Muscle of back (tissue), 11 donors: ENCODE results near the gene ZBTB7C. TPM values are rescaled to one million over a fixed set of nuclear protein-coding genes. Genes with fewer than 3 reads are reported as not detected.
A peak's percentile ranks its signal among the peaks of the same experiment; 100 is the strongest.

ENCODE experiments used
- DNase-seq, 3 donors: peaks; one replicate each; pipeline versions ENCODE4 v3.0.0 to v3.0.0-alpha.2; 2013
- polyA plus RNA-seq, 10 donors: library from polyadenylated mRNA; unstranded; fragments of 120-200 nt; gene quantifications; one replicate each; pipeline ENCODE4 v1.2.1, GENCODE V29; 2013; ENCODE audit not compliant: insufficient read length in 10 of 10

ZBTB7C gene
- polyA plus RNA-seq, 10 donors, result 2.6 to 5.8 (median 3.8) TPM

DNA sequence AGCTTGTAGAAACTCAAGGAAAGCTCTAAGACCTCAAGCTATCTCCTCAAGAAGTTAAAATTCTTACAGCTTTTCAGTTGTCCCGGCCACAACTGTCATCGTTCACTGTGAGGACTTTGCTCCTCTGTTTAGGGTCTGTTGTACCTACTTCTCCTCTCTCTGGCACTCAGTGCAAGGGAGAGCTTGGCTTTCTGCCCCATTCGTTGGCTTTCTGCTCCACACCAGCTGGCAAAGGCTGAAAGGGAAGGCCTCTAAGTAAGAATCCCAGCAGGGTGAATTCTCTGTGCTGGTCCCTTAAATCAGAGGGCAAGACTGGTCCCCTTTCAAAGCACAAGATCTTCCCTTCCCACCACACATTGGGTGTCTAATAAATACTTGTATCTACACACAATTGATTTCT lies 17.3 kb downstream of the ZBTB7C start:
- peak in 2 of 3 donors; percentile 41 to 66 for DNase-seq

DNA sequence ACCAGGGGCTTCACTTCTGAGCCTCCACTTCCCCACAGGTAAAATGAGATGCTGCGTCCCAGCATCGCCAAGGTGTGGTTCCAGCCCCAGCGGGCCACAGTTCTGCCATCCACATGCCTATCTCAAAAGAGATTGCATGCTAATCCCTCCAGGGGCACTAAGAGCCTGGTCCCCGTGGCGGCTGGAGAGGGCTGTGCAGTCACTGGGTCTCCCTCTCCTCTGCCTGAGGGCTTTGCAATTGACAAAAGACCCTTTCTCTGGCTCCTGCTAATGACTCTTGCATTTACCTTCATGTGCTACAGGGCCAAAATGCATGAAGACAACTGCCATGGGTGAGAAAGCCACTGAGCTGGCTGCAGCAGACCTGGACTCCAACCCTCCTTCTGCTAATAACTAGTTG lies 18.5 kb downstream of the ZBTB7C start:
- no peak for DNase-seq

DNA sequence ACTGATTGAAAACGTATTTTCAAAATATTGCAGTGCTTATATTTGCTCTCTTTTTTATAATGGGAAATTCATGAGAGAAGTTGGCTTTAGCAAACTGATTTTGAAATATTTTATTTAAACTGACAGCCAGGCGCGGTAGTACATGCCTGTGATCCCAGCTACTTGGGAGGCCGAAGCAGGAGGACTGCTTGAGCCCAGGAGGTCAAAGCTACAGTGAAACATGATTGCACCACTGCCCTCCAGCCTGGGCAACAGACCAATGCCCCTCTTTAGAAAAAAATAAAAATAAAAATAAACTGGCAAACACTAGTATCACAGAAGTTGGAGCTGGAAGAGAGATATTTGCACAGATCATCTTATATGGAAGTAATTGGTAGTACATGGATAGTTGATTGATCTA lies 20.7 kb downstream of the ZBTB7C start:
- DNase-seq, result no peak

DNA sequence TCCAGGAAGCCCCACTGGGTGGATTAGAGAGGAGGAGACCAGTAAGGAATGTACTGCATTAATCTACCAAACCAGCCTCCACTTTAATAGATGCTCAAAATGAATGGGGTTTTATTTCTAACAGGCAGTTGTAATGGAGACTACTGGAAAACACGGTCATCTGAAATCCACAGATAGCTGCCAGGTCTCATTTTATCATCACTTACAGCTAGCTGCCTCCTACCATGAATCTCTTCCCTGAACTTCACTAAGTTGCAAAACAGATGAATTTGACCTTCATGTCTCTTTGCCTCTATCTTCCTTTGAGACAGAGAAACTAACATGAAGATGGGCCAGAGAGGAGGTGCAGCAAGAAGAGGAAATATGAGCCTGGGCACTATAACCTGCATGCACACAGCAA lies 21.9 kb downstream of the ZBTB7C start:
- DNase-seq, result no peak

DNA sequence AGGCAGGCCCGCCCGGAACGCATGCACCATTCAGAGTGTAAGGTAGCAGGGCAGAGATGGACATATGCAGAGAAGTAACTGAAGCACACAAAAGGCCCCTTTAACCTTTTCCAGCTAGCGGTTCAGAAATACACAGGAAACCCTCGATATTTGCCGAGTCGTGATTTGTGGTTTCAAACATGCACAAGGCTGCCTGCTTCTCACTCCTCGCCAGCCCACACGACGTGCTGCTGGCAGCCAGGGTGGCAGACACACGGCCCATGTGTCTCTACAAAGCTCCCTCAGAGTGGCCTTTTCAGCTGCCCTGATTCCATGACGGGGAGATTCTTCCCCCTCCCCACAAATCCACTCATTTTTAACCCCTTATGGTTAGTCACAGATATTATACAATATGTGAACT lies 23.6 kb downstream of the ZBTB7C start:
- no peak for DNase-seq

DNA sequence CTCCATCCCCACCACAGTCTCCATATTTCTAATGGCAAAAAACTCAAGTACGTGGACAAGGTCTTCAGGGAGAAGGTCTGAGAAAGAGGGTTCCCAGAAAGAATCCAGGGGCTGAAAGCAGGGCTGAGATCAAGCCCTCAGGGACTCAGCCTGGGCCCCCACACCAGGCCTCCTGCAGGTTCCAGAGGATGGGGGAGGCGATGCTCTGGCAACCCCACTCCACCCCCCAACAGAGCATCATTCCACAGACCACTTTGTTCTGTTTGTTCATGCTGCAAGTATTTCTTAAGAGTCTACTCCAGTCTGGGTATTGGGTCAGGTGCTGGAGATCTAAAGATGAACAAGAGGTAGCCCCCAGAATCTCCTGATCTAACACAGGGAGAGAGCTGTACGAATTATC lies 32.2 kb downstream of the ZBTB7C start:
- DNase-seq, result no peak

DNA sequence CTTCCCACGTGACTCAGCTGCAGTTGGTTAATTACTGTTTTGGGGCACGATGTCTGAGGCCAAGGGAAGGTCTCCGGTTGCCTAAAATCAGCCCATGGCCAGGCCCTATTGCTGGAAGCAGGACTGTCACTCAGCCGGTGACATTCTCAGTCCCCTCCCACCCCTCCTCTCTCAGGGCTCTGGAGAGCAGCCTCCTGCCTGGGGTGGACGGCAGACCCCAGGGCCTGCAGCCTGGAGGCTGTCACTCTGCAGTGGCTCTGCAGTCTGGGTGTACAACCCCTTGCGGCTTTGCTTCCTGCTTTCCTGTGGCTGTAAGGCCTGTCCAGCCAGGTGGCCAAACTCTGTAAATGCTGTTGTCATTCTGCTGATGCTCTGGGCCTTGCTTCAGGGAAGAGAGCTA lies 32.8 kb downstream of the ZBTB7C start:
- no peak for DNase-seq

DNA sequence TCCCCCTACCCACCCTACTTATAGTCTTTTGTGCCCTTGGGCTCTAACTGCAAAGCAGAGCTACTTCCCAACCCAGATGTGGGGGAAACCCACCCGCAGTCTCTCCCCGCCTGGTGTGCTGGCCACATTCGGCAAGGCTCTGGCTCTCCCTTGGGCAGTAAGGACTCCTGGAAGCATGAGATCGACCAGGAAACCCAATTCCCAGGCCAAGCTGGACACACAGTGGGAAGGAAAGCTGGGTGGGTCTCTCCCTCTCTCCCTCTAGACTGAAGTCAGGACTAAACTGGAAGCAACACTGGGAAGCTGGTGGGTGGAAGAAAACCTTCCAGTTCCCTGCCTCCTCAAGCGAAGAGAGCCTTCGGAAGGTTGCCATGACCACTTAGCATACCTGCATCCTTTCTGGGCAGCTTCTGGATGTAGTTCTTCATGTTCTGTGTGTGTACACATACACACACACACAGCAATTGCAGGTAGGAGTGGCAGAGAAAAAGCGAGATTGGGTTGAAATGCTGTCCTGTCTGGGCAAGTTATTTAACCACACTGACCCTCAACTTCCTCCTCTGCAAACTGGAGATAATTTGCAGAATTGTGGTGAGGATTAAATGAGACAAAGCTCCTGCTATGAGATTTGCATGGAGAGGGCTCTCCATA lies 33.9 kb downstream of the ZBTB7C start:
- no peak for DNase-seq

DNA sequence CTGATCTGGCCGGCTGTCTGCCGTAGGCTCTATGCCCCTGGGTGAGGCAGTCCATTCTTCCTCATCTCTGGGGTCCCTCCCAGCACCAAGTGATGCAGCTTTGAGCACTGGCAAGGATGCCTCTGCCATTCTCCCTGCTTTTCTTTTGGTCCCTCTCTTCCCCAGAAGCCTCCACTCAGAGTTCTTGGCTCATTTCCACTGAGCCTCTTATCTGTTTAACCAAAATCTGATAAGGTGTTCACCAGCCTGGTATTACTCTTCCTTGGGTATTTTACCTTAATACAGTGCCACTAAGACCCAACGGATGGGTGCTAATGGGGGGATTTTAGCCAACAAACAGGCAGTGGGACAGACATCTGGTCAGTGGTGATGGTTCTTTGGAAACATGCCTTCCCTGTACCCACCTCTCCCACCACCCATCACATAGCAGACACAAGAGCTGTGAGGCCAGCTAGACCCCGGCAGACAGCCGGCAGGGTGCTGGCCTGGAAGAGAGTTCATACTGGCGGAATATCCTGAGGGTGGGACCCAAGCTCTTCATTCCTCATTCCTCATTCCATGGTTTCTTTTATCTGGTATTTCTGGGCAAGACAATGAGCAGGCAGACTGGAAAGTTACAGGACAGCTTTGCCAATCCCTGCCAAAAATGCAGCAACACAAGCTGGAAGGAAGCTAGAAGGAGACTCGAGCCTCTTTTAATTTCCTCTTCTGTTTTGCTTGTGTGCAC lies 34.6 kb downstream of the ZBTB7C start:
- no peak for DNase-seq

DNA sequence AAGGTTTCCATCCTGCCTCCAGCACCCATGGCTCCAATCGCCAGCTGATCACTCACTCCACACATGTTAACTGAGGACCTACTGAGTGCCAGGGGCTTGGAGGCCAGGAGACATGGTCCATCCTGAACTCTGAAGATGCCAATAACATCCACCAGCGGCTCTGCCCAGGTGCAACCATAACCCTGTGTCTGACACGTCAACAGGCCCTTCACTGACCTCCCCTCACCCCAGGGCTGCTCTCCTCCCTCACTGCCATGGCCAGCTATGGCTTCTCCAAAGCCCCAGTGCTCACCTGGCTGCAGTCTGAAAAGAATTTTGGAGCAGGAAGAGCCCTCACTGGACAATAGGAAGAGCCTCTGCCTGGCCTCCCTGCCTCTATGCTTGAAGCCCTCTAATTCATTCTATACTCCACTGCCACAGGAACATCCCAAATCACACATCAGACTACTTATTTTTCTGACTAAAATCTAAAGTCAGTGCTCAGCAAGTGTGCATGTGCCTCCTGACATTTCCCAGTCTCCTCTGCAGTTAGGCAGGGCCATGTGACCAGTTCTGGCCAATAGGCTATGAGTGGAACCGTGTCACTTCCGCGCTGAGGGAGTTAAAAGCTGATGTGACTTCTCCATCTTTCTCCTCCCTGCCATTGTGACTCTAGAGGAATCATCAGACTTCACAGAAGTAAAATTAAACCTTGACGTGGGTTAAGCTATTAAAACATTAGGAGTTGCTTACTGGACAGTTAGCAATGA lies 37.2 kb downstream of the ZBTB7C start:
- DNase-seq, result no peak

DNA sequence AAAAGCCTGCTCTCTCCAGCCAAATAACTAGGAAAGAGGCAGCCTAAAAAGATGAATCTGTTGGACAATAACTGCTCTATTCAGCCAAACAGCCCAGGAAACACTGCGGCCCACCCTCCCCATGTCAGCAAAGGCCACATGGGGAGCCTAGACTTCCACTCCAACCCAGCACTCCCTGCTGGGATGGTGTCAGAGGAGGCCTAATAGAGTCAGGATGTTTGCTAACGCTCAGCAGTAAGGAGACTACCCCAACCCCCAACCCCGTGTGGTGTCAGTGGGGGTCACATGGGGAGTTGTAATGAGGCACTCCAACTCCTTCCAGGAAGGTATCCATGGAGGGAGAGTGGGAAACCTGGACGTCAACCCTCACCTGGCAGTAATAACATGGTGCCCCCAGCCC lies 41.6 kb downstream of the ZBTB7C start:
- no peak for DNase-seq

DNA sequence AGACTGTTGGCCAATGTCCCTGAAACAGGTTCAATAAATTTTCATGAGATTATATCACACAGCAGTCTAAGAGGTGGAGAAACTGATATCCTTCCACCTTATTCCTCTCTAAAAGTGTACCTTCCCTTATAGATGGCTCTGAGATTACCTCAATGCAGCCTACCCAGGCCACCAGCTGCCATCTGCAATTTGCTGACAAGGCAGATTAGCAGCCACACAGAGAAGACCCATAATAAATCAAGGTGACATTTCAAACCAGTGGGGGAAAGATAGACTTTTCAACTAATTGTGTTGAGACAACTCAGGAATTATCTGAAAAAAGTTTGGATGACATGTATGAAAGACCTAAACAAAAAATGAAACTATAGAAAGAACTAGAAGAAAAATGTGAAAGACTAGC lies 43.2 kb downstream of the ZBTB7C start:
- no peak for DNase-seq

DNA sequence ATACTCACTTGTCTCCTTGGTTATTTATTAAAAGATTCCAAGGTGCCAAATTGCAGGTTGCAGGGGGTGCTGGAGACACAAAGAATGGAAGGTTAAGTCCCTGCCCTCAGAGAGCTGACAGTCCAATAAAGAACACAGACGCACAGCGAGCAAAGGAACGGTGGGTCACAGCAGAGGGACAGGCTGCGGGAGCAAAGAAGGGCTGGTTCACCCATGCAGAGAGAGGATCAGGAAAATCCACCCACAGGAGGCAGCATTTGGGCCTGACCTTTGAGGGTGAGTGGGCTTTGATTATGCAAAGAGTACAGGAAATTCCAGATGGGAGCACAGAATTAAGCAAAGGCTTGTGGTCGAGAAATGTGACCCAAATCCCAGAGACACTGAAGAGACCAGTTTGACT lies 45.0 kb downstream of the ZBTB7C start:
- no peak for DNase-seq

DNA sequence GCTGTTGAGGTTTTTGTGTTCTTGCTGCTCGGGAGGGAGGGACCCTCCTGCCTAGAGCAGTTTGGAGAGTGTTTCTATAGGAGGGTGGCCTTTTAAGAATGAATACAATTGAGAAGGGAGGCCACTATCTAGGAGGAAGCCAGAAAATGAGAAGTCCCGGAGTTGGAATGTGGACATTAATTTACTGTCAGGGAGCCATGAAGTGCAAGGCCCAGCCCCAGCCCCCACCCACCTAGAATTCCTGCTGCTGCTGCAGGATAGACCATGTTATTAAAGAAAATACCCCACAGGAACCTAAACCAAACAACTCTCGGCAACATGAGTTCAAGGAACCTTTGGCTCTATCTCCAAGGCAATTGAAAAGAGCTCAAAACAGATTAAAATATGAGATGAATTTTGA lies 46.0 kb downstream of the ZBTB7C start:
- peak in 1 of 3 donors; percentile 43 for DNase-seq

DNA sequence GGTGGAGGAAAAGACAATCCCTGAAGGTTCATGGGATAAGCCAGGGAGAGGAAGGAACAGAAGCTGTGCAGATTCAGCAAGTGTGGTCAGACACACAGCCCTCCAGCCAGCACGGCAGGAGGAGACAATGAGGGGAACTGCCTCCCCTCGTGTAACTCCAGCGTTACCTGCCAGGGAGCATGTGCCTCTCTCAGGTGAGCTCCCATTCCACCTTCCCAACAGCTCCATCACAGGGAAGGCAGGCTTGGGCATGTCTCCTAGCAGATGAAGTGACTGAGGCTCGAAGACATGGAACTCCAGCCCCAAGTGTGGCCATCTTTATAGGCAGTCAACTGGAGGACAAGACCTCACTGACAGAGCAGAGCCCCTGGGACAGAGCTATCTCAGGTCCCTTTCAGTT lies 47.4 kb downstream of the ZBTB7C start:
- DNase-seq, result no peak

DNA sequence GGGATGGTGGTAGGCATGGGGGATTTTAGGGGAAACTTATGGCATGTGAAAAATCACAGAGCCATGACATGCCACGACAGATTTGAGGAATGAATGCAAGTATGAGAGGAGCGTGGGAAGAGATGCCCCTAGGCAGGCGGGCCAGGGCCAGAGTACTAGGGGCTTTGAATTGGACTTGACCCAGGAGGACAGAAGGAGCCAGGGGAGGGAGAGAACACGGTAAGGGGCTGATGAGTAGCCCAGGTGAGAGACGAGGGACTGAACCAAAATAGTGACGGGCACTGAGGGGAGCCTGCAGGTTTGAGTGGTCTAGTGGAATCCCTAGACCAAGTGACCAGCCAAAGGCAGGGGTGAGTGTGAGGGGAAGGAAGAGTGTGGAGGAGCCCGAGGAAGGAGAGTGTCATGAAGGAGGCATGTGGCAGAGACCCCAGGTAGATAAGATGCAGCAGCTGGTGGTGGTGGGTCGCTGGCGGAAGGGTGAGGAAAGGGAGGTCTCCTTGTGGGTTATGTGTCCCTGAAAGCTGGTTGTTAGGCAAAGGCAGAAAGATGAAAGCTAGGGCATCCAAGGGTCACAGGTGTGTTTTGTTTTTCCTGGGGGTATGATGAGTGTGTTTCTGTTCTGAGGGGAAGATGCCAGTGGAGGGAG lies 48.7 kb downstream of the ZBTB7C start:
- DNase-seq, result no peak

DNA sequence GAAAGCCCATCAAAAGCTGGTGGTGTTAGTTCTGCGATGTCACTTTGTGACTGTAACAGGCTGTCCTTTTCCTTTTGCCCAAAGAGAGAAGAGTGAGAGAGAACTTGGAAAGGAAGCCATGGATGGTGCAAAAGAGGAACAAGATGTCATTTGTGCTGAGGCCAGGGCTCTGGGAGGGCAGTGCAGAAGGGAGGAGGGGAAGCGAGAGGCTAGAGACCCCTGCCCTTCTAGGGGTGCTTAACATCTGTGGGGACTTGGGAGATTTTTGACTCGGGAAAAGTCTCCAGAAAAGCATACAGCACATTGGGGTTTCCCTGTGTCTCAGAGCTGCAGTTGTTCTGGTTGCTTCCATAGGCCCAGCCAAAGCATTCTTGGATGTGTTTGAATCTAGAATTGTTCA lies 49.6 kb downstream of the ZBTB7C start:
- no peak for DNase-seq

DNA sequence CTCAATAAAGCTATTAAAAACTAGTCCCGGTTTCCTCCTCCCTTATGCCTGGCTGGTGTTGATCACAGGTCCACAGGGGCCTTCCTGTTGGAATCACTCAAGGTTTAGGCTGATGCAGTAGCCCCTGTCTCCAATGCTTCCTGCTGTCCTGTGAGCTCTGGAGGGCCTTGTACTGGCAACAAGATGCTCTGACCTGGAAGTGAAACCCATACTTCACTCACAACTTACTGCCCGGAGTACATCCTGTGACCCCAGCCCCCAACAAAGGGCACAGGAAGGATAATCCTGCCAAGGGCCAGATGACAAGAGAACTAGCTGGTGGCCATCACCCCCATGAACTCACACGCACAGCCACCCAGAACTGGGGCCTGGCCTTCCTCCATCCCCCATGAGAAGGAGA lies 50.3 kb downstream of the ZBTB7C start:
- DNase-seq, result no peak

DNA sequence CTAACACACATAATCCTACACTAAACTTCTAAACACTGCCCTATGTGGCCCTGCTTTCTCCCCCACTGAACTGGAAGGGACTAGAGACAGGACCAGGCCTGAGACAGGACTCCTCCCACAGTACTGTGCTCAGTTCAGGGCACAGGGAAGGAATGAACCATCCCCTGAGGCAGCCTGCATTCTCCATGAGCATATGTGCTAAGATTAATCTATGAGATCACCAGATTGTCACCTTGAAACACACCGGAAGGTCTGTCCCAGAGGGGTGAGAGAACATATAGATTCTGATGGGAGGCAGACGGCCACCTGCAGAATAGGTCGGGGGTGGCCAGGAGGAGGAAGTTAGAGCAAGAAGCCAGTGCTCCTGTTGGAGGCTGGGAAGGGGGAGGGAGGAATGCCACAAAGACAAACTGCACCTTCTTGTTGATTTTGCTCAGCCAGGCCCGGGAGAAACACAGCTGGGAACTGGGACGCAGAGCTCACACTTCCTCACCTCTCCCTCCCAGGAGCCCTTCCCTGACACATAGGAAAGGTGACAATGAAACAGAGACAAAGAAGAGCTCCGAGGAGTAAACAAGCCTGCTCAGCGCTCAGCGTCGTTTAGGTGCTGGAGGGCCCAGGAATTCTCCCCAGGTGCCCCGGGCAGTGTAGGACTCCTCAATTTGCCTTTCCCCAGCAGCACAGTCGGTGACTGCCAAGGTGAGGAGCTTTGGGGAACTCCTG lies 52.1 kb downstream of the ZBTB7C start:
- DNase-seq, result no peak

DNA sequence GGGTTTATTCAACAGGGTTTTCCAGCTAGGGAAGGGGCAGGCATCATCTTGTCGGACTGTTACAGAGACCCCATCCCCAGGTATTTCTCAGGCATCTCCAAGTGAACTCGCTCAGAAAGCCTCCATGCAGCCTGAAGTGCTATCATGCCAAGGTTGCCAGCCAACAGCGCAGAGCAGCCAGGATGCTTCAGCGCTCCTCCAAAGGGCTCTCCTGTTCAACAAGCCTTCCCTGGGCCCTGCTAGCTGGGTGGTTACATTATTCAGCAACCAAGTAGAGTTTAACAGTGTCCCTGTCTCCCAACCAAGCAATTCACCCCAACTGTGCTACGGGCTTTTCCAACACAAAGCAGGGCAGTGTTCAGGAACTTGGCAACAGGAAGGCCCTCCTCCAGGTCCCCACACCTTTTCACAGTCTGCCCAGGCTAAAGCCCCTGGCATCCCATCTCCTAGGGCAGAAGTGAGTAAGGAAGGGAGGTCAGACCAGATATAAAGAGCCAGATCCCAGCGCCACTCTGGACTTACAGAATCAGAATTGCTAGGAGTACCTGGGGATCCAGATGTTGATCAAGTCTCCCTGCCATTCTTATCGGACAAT lies 52.9 kb downstream of the ZBTB7C start:
- DNase-seq, result no peak
